HG03439 (cell line): Measurements from ENCODE around the gene PTCD3.

Experiments used
- ATAC-seq: cut with Tn5 transposase; IDR thresholded peaks from one replicate; pipeline ENCODE4 v1.9.1; 2021; ENCODE audit warnings: mild to moderate bottlenecking, moderate library complexity; ENCODE audit not compliant: unreplicated experiment

The PTCD3 gene

DNA sequence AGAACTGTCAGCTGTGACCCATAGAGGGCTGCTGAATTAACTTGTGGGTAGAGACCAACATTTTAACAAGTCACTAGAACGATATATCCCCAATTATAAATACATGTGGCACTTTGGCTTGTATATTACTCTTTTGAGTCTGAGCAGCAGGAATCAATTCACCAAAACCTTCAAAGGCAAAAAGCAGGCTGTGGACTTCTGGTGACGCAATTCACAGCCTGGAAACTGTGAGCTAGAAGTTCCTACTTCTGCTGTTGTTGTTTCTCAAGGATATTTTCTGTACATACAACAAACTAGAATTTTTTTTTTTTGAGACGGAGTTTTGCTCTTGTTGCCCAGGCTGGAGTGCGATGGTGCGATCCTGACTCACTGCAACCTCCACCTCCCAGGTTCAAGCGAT, 37.3 kb downstream of the PTCD3 start:
- ATAC-seq: no peak

DNA sequence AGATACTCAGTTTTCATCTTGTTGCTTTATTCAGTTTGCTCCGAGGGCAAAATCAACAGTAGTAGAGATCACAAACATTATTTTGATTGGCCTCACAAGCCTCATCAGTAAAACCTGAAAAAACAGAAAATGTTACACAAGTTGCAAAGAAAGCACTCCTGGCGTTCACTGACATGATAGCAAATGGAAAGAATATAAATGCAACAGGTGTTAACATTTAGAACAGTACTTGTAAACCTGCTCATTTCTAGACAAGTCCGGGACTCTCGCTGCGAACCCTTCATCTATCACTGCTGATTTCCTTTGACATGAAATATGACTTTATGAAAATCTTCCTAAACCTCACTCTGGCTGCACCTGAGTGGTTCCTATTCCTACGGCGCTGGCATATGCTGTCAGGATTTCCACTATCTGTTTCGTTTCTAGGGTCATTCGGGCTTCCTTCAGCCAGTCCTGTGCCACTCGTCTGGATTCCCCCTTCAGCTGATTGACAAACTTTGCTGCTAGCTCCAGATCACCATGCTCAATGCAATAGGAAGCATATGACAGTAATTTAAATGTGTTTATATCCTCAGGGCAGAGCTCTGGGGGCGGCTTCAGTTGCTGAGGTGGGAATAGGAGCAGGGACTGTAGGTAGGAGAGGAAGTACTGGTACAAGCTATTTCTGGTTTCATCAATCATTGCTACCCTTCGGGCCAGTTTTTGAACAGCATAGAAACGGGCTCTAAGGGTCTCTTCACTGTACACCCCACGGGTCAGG, 38.1 kb downstream of the PTCD3 start:
- ATAC-seq: no peak

DNA sequence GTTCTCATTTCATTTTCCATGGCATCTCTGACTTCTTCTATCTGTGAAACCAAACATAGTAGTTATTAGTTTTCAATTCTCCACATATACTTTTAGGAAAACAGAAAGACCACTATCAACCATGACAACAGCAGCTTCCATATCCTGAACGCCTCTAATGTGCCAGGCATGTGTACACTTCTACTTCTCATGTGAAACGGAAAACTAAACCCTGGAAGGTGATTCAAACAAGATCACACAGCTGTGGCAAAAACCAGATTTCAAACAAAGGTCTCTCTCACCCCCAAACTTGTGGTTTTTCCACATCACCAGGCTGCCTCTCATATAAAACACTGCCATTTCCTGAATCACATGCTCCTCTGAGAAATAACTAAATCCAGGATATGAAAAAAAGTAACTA, 41.8 kb downstream of the PTCD3 start:
- ATAC-seq: no peak

DNA sequence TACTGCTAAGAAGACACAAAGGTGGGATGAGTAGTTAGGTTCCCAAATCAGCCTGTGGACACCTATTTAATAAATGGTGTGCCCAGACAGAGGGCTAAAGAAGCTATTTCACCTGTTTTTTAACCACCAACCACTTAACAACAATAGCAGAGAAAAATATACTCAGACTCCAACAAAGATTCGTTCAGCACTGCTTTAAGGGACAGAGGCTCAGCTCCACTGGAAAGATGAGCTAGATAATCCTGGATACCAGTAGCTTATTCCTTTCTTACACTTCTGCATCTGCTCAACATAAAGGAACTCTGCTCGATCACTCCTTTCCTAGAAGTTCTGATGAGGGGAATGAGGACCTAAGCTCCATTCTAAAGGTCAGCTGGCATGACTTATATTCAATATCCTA, 44.5 kb downstream of the PTCD3 start:
- no peak for ATAC-seq

DNA sequence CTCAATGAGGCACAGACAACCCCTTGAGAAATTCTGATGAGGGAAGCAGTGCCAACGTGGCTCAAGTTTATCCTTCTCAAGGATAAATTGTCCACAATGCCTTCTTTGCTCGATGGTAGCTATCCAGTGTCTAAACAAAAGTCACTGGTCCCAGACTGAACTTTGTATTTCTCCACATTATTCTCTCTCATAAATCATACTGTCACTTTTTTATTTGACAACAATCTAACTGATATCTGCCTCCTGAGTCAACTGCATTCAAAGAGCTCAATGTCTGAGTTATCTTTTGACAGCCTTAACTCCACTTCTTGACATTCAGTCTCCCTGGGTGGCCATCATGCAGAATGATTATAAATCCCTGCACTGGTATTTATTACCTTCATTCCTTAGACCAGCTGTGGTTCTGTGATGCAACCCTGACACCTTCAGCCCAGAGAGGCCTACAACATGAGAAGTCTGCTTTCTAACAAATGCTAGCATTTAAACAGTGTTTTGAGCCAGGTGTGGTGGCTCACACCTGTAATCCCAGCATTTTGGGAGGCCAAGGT, 51.0 kb downstream of the PTCD3 start:
- no peak for ATAC-seq

DNA sequence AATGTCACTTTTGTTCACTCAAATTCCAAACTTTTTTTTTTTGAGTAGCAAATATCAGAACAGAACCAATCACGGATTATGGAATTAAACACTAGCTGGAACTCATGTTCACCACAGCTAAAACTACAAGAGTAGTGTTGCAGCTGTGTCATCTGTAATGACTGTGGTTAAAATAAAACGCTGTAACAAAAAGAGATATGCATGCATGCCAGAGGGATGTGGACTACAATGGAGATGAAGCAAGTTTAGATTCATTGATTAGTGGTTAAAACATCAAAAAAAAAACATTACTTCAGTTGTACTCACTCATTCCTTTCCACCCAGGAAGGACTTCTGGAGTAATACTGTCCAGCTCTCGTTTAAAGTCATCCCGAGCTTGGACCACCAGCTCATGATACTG, 52.3 kb downstream of the PTCD3 start:
- no peak for ATAC-seq

DNA sequence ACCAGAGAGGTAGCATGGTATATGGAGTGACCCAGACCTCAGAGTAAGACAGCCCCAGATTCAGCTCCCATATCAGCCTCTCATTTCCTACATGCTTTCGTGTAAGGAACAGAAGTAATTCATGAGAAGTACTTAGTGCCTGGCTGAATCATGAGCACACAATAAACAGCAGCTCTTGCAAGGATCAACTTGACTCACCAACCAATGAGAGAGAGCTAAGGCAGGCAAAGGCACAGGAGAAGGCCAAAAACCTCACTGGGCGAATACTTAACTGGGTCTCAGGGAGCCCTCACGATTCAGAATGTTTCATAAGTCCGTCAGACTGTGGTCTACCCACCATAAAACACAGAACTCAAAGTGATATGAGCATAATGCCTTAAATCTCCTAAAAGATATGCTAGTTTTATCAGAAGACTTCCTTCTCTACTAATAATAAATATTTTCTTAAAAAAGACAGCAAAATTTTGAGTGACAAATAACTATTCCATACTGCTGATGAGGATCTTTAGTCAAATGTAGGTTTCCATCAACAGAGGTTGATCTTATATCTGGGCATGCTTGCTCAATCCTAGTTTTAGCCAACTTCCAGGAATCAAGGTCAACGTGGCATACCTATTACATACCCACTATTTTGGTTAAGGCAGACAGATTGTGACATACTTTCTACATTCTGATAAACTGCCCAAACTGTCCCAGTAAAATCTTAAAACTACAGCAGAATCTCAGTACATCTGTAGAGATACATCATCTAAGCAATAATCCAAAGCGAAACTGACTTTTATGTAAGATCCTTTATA, 54.3 kb downstream of the PTCD3 start:
- ATAC-seq: no peak

DNA sequence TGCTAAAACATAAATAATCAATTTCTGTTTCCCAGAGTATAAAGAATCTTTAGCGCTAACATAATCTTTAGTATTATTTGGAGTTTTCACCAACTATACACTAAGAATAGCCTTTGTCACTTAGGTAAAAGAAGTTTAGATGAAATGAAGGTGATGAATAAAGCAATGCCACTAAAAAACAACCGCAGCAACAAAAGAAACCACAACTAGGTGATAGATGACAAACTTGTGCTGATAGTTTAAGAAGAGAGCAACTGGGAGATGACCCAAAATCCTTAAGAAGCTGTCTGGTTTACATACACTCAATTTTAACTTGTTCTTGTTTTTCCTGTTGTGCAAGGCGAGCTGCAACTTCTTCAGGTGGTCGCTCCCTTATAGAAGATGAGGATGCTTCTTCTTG, 64.4 kb downstream of the PTCD3 start:
- ATAC-seq: no peak

DNA sequence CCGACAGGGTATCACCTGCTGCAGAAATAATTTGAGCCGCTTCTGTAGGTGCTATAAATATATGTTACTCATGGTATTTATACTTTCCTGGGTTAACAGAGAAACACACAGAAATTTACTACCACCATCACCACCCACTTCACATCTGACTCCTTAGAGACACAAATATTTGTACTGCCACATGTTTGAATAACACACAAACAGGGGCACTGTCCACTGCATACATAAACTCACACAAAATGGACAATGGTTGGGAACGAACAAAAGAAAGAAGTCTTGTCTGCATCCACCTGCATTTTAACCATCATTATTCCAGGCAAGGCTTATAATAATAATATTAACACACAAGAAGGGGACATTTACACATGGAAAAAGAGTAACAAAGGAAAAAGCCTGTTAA, 65.3 kb downstream of the PTCD3 start:
- no peak for ATAC-seq

DNA sequence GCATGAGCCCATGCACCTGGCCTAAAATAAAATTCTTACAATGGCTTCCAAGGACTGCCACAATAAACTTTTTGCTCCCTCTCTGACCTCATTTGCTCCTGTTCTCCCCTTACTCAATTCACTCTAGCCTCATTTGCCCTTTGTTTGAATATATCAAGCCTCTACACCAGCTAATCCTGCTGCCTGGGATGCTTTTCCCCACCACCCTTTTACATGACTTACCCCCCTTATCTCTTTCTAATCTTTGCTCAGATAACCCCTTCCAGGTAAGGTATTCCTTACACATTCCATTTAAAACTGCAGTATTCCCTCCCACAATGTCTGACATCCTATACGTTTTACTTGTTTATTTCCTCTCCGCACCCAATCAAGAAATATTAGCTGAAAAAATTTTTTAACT, 66.6 kb downstream of the PTCD3 start:
- ATAC-seq: no peak

DNA sequence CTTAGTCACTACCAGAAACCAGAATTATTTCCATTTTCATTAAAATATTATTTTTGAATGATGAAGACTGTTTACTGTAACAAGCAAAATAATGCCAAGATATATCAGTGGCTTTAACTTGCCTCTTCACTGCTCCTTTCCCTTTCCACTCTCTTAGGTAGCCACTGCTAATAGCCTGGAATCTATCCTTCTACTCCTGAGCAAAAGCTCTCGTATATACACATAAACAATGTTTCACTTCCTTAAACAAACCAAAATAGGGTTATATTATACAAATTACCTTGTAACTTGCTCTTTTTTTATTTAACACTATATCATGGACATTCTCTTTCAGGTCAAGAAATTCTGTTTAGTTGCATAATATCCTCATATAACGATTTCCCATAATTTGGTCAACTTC, 68.4 kb downstream of the PTCD3 start:
- no peak for ATAC-seq

DNA sequence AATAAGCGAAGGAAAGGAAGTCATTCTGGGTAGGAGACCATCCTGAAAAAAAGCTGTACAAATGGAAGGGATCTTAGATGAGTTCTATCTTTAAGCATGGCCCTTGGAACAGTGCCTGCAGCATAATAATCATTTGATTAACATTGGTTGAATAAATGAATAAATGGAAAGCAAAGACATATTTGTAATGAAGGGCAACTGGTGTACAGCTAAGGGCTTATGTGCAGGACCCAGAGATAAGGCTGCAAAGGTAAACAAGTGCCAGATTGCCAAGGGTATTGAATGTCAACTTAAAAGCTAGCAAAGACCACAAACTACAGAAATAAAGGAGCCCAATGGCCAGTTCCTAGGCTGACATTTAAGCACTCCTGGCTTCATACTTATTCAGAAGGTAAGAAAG, 69.8 kb downstream of the PTCD3 start:
- no peak for ATAC-seq

DNA sequence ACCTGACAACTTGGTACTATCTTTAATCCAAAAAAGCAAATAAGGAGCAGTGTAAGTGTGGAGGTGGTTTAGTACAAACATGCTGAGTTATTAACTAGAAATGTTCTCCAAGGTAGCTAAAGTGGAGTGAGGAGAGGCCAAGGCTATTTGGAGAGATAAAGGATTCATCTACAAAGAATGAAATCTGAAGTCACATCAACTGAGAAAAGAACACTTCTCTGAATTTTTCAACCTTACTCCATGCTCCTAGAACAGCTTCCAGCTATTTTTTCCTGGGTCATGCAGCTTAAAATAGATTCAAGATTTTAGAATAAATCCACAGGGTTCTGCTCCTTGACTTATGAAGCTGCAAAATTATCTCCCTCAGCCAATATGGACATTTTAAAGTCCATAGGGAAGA, 70.6 kb downstream of the PTCD3 start:
- no peak for ATAC-seq

DNA sequence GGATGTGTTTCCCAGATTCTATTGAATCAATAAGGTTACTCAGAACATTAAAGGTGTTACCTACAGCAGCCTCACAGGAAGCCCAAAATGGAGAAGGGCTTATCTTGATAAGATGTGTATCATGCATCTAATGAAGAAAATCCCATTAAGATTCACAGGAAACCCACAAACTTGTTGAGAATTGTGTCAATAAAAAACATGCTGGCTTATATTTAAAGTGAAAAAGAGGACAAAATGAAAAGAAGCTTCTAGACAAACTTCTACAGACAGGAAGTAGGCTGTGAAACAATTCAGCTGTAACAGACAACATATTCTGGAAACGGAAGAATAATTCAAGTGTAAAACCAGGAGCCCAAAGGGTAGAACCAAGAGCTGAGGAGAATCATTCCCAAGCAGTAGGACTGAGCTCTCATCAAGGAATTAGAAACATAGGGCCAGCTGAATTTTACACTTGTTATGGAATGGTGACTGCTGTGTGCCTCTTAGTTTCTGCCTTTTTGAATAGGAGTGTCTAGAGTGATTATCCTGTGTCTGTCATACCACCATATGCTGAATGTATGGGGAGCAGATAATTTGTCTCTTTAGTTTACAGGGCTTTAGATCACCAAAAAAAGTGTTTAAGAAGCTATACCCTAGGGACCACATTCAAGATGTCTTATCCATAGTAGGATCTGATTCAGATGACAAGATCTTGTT, 79.6 kb downstream of the PTCD3 start:
- ATAC-seq: no peak

DNA sequence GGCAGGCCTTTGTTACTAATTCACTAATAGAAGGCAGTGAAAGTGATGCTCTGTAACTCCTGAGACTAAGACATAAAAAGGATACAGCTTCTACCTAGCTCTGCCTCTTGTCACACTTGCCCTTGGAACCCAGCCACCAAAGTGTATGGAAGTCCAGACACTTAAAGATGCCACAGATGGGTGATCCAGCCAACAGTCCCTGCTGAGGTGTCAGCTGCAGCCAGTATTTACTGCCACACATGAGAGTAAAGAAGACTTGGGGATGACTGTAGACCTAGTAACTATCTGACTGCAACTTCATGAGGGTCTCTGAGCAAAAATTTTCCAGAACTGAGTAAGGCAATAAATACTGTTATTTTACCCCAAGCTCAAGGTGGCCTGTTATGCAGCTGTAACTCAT, 80.4 kb downstream of the PTCD3 start:
- ATAC-seq: no peak

DNA sequence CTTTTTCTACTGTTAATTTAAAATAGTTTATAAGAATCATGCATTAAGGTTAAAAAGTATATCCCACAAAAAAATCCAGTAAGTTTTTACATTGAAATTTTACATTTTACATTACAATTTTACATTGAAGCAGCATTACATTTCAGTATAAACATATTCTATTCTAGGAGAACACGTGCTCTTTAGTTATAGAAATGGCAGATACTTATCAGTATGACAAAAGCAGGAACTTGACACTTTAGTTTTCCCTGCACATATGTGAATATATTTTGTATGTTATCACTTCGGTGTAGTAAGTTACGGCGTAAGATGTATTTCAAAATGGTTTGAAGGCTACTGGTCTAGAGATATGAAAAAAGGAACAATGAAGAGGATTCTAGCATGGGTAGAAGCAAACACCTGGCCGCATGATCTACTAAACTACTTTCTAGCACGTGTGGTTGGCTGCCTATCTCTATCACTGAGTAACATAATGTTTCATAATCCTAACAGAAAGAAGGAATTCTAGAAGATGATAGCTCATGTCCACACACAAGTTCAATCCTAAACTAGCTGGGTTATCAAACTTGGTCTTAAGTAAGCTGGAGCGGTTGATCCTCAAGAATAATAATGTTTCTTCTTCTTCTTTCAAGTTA, 83.9 kb downstream of the PTCD3 start:
- no peak for ATAC-seq
